ENCODE data around the gene PARP1. TPM values are rescaled to one million over a fixed set of nuclear protein-coding genes. Genes with fewer than 3 reads are reported as not detected.

PARP1 gene
- total RNA-seq, 1 experiment from 2014 or later, result 157 TPM

GRCh38 chr1:226397955-226398636 lies 9.8 kb downstream of the PARP1 start:
- Histone ChIP-seq H4K20me1 (ENCODE audit: insufficient read depth) (no peaks in the 10 kb centered on the region), H3K4me3 (no peak overlapping the region), H3K4me2 (no peak overlapping the region), H2AFZ (no peak overlapping the region), H3K27ac (no peak overlapping the region), H3K27me3 (ENCODE audit: insufficient read depth, low read depth) (no peaks in the 10 kb centered on the region), H3K9me2 (ENCODE audit: insufficient read depth) (no peaks in the 10 kb centered on the region), H3K79me2 (ENCODE audit: low read depth) (peaks cover 5% of the 10 kb centered on the region; the same call in 1 of the 2 replicates), H3K36me3 (ENCODE audit: low read depth) (0 out of 2 replicates have a peak, but pooled peaks cover 7% of the 10 kb centered on the region), H3K9me3 (ENCODE audit: insufficient read depth, low read depth) (no peaks in the 10 kb centered on the region), H3K4me1 (replicated peaks; ENCODE audit: insufficient read depth) (no peaks in the 10 kb centered on the region), H3F3A (ENCODE audit: insufficient read depth, low read depth) (no peaks in the 10 kb centered on the region)
- BruUV-seq (replicated peaks), result no TSS peak
- ChIA-PET CTCF (no interaction called here), POLR2A (ENCODE audit: unreplicated experiment) (interaction anchor here (0.6 kb wide), 1 partner anchor 216 kb away, joined by 4 read pairs; no protein-coding TSS in a partner anchor)
- DNase-seq, result no peak
- intact Hi-C loops (cut with micrococcal nuclease; ENCODE audit: unreplicated experiment), result no loop called here
- TF ChIP-seq EZH2 (IDR thresholded peaks at IDR 0.05; ENCODE audit: low read depth) (no peak), CTCF (conservative IDR thresholded peaks at IDR 0.05) (no peak)

GRCh38 chr1:226397011-226397926 lies 10.6 kb downstream of the PARP1 start:
- Histone ChIP-seq H3K79me2 (ENCODE audit: low read depth) (no peaks in the 10 kb centered on the region), H3K4me1 (replicated peaks; ENCODE audit: insufficient read depth) (no peaks in the 10 kb centered on the region), H3K27me3 (ENCODE audit: insufficient read depth, low read depth) (no peaks in the 10 kb centered on the region), H3K9me2 (ENCODE audit: insufficient read depth) (no peaks in the 10 kb centered on the region), H4K20me1 (ENCODE audit: insufficient read depth) (no peaks in the 10 kb centered on the region), H2AFZ (no peak overlapping the region), H3K9me3 (ENCODE audit: insufficient read depth, low read depth) (no peaks in the 10 kb centered on the region), H3K4me3 (no peak overlapping the region), H3K27ac (no peak overlapping the region), H3F3A (ENCODE audit: insufficient read depth, low read depth) (no peaks in the 10 kb centered on the region), H3K4me2 (no peak overlapping the region), H3K36me3 (ENCODE audit: low read depth) (0 out of 2 replicates have a peak, but pooled peaks cover 7% of the 10 kb centered on the region)
- no TSS peak for BruUV-seq (replicated peaks)
- no peak for DNase-seq
- intact Hi-C loops (cut with micrococcal nuclease; ENCODE audit: unreplicated experiment), result no loop called here
- CTCF ChIA-PET, result interaction anchor here (0.5 kb wide), 1 partner anchor 70 kb away, joined by 5 read pairs; no protein-coding TSS in a partner anchor
- no peak for TF ChIP-seq CTCF (conservative IDR thresholded peaks at IDR 0.05)
- TF ChIP-seq EZH2 (IDR thresholded peaks at IDR 0.05; ENCODE audit: low read depth), result no peak
- POLR2A ChIA-PET (ENCODE audit: unreplicated experiment), result no interaction called here

- no peaks in the 10 kb centered on the region for H3K4me1 ChIP-seq (replicated peaks; ENCODE audit: insufficient read depth)
- DNase-seq, result no peak
- intact Hi-C loops (cut with micrococcal nuclease; ENCODE audit: unreplicated experiment), result no loop called here
- H2AFZ ChIP-seq, result no peak overlapping the region
- peaks cover 3% of the 10 kb centered on the region; the same call in 1 of the 2 replicates for H3K36me3 ChIP-seq (ENCODE audit: low read depth)
- CTCF ChIA-PET, result no interaction called here
- no peaks in the 10 kb centered on the region for H4K20me1 ChIP-seq (ENCODE audit: insufficient read depth)
- POLR2A ChIA-PET (ENCODE audit: unreplicated experiment), result no interaction called here
- H3K9me2 ChIP-seq (ENCODE audit: insufficient read depth), result no peaks in the 10 kb centered on the region
- H3K79me2 ChIP-seq (ENCODE audit: low read depth), result no peaks in the 10 kb centered on the region
- H3F3A ChIP-seq (ENCODE audit: insufficient read depth, low read depth), result no peaks in the 10 kb centered on the region
- H3K4me2 ChIP-seq, result no peak overlapping the region
- H3K4me3 ChIP-seq, result no peak overlapping the region
- TF ChIP-seq EZH2 (IDR thresholded peaks at IDR 0.05; ENCODE audit: low read depth) (no peak), CTCF (conservative IDR thresholded peaks at IDR 0.05) (no peak)
- no peak overlapping the region for H3K27ac ChIP-seq
- BruUV-seq (replicated peaks), result no TSS peak
- H3K27me3 ChIP-seq (ENCODE audit: insufficient read depth, low read depth), result no peaks in the 10 kb centered on the region
- no peaks in the 10 kb centered on the region for H3K9me3 ChIP-seq (ENCODE audit: insufficient read depth, low read depth)
Observed at GRCh38 chr1:226395753-226396152, 12.1 kb downstream of the PARP1 start.

All from PC-9 (cell line).